ENCODE results near the gene MROH7. TPM values are rescaled to one million over a fixed set of nuclear protein-coding genes. Genes with fewer than 3 reads are reported as not detected.

MROH7 gene
- total and polyA plus RNA-seq, 9 of the 15 experiments (the other 6 are each of a cell fraction or from before 2014, with no cell fraction given), result not detected

DNA sequence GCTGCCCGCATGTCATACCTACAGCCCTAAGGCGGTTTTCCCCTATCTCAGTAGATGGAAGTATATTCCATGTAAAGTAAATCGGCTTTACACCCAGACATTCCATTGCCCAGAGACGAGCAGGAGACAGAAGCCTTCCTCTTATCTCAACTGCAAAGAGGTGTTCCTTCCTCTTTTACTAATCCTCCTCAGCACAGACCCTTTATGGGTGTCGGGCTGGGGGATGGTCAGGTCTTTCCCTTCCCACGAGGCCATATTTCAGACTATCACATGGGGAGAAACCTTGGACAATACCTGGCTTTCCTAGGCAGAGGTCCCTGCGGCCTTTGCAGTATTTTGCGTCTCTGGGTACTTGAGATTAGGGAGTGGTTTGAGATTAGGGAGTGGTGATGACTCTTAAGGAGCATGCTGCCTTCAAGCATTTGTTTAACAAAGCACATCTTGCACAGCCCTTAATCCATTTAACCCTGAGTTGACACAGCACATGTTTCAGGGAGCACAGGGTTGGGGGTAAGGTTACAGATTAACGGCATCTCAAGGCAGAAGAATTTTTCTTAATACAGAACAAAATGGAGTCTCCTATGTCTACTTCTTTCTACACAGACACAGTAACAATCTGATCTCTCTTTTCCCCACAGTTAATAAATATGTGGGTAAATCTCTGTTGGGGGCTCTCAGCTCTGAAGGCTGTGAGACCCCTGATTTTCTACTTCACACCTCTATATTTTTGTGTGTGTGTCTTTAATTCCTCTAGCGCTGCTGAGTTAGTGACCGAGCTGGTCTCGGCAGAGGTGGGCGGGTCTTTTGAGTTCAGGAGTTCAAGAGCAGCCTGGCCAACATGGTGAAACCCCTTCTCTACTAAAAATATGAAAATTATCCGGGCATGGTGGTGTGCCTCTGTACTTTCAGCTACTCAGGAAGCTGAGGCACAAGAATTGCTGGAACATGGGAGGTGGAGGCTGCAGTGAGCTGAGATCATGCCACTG lies 4.8 kb upstream of the MROH7 start (continued):
- TF ChIP-seq, protein P1, sequence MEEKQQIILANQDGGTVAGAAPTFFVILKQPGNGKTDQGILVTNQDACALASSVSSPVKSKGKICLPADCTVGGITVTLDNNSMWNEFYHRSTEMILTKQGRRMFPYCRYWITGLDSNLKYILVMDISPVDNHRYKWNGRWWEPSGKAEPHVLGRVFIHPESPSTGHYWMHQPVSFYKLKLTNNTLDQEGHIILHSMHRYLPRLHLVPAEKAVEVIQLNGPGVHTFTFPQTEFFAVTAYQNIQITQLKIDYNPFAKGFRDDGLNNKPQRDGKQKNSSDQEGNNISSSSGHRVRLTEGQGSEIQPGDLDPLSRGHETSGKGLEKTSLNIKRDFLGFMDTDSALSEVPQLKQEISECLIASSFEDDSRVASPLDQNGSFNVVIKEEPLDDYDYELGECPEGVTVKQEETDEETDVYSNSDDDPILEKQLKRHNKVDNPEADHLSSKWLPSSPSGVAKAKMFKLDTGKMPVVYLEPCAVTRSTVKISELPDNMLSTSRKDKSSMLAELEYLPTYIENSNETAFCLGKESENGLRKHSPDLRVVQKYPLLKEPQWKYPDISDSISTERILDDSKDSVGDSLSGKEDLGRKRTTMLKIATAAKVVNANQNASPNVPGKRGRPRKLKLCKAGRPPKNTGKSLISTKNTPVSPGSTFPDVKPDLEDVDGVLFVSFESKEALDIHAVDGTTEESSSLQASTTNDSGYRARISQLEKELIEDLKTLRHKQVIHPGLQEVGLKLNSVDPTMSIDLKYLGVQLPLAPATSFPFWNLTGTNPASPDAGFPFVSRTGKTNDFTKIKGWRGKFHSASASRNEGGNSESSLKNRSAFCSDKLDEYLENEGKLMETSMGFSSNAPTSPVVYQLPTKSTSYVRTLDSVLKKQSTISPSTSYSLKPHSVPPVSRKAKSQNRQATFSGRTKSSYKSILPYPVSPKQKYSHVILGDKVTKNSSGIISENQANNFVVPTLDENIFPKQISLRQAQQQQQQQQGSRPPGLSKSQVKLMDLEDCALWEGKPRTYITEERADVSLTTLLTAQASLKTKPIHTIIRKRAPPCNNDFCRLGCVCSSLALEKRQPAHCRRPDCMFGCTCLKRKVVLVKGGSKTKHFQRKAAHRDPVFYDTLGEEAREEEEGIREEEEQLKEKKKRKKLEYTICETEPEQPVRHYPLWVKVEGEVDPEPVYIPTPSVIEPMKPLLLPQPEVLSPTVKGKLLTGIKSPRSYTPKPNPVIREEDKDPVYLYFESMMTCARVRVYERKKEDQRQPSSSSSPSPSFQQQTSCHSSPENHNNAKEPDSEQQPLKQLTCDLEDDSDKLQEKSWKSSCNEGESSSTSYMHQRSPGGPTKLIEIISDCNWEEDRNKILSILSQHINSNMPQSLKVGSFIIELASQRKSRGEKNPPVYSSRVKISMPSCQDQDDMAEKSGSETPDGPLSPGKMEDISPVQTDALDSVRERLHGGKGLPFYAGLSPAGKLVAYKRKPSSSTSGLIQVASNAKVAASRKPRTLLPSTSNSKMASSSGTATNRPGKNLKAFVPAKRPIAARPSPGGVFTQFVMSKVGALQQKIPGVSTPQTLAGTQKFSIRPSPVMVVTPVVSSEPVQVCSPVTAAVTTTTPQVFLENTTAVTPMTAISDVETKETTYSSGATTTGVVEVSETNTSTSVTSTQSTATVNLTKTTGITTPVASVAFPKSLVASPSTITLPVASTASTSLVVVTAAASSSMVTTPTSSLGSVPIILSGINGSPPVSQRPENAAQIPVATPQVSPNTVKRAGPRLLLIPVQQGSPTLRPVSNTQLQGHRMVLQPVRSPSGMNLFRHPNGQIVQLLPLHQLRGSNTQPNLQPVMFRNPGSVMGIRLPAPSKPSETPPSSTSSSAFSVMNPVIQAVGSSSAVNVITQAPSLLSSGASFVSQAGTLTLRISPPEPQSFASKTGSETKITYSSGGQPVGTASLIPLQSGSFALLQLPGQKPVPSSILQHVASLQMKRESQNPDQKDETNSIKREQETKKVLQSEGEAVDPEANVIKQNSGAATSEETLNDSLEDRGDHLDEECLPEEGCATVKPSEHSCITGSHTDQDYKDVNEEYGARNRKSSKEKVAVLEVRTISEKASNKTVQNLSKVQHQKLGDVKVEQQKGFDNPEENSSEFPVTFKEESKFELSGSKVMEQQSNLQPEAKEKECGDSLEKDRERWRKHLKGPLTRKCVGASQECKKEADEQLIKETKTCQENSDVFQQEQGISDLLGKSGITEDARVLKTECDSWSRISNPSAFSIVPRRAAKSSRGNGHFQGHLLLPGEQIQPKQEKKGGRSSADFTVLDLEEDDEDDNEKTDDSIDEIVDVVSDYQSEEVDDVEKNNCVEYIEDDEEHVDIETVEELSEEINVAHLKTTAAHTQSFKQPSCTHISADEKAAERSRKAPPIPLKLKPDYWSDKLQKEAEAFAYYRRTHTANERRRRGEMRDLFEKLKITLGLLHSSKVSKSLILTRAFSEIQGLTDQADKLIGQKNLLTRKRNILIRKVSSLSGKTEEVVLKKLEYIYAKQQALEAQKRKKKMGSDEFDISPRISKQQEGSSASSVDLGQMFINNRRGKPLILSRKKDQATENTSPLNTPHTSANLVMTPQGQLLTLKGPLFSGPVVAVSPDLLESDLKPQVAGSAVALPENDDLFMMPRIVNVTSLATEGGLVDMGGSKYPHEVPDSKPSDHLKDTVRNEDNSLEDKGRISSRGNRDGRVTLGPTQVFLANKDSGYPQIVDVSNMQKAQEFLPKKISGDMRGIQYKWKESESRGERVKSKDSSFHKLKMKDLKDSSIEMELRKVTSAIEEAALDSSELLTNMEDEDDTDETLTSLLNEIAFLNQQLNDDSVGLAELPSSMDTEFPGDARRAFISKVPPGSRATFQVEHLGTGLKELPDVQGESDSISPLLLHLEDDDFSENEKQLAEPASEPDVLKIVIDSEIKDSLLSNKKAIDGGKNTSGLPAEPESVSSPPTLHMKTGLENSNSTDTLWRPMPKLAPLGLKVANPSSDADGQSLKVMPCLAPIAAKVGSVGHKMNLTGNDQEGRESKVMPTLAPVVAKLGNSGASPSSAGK (IDR thresholded peaks at IDR 0.05), result peak; percentile 65
- TF ChIP-seq ZEB2 (IDR thresholded peaks at IDR 0.05) (peak; percentile 69; the same call in 1 of the 2 replicates), ZBTB17 (CRISPR knock-in tag; IDR thresholded peaks at IDR 0.05) (0 out of 2 replicates have a peak, but pooled peaks have one; percentile 61), L3MBTL2 (IDR thresholded peaks at IDR 0.05) (peak; percentile 76), TEAD1 (CRISPR knock-in tag; IDR thresholded peaks at IDR 0.05) (peak in 1 of 2 experiments; percentile 16; a peak in 1 of 4 replicates), DDX20 (tag; IDR thresholded peaks at IDR 0.05; ENCODE audit: low read depth) (0 out of 2 replicates have a peak, but pooled peaks have one; percentile 32), NFE2L1 (tag; IDR thresholded peaks at IDR 0.05; ENCODE audit: borderline replicate concordance, low read depth) (peak; percentile 12; the same call in 1 of the 2 replicates), SMAD4 (CRISPR knock-in tag; conservative IDR thresholded peaks at IDR 0.05) (peak; percentile 85), HDAC2 (IDR thresholded peaks at IDR 0.05) (0 out of 2 replicates have a peak, but pooled peaks have one; percentile 23), CTBP1 (IDR thresholded peaks at IDR 0.05; ENCODE audit: borderline replicate concordance) (peak; percentile 81)
- TF ChIP-seq, protein P2, sequence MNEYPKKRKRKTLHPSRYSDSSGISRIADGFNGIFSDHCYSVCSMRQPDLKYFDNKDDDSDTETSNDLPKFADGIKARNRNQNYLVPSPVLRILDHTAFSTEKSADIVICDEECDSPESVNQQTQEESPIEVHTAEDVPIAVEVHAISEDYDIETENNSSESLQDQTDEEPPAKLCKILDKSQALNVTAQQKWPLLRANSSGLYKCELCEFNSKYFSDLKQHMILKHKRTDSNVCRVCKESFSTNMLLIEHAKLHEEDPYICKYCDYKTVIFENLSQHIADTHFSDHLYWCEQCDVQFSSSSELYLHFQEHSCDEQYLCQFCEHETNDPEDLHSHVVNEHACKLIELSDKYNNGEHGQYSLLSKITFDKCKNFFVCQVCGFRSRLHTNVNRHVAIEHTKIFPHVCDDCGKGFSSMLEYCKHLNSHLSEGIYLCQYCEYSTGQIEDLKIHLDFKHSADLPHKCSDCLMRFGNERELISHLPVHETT (CRISPR knock-in tag; conservative IDR thresholded peaks at IDR 0.05 in 1 of 2, IDR thresholded peaks at IDR 0.05 in 1 of 2), result peak in 1 of 2 experiments; percentile 26; a peak in 1 of 4 replicates
- TF ChIP-seq, protein P3, sequence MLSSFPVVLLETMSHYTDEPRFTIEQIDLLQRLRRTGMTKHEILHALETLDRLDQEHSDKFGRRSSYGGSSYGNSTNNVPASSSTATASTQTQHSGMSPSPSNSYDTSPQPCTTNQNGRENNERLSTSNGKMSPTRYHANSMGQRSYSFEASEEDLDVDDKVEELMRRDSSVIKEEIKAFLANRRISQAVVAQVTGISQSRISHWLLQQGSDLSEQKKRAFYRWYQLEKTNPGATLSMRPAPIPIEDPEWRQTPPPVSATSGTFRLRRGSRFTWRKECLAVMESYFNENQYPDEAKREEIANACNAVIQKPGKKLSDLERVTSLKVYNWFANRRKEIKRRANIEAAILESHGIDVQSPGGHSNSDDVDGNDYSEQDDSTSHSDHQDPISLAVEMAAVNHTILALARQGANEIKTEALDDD (IDR thresholded peaks at IDR 0.05), result peak; percentile 46; the same call in 1 of the 2 replicates
